Stimulated activated CD4-positive, alpha-beta T cell treated with anti-CD3 and anti-CD28 coated beads, Interleukin-12 subunit alpha, Interleukin-12 subunit beta, amount 100 ng/mL, for 48 hours (primary cell): Measurements from ENCODE around the gene FHIP1A.

Experiments
- DNase-seq, 3 donors: peaks; one replicate each; pipeline ENCODE4 v3.0.0-alpha.2; 2020; ENCODE audit warnings: low read depth in 2 of 3, low spot score in 1 of 3

The FHIP1A gene

DNA sequence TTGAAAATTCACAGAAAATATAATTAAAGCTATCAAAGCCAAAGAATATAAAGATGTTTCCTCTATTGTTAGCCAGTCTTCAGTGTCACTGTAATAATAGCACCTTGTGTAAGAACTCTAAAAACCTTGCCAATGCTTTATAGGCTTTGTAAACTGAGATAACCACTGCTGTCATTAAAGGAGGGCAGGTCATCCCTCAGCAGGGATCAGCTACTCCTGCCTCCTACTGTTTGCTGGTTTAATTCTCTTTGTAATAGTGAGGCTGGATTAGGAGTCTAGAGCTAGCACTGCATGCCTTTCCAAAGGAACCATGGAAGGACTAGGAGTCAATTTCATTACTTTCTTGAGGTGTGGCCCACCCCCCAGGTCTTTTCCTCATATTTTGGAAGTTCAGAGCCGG lies 46.2 kb downstream of the FHIP1A start:
- no peak for DNase-seq

DNA sequence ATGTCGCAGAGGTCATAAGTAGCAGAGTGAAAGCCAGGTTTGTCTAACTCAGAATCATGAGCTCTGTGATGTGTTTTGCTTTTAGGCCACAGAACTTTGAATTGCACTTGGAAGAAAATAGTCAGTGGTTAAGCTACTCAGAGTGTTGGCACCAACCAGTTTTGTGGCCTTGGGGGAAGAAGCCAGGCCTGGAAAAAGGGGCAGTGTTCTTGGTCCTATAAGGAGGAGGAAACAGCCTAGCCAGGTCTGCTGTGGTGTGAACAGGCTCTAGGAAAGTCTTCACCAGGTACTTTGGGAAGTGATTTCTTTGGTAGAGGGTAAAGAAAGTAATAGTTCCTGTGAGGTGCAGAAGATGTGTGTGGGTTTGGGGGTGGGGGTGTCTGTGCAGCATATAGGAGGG lies 49.2 kb downstream of the FHIP1A start:
- no peak for DNase-seq
